ENCODE measurements around the gene PSME3.
"Not testable (repeated sequence)": the region's sequence is repeated elsewhere in the genome, so short reads cannot be mapped to it uniquely, and the experiment has no call there.

Gene PSME3

DNA sequence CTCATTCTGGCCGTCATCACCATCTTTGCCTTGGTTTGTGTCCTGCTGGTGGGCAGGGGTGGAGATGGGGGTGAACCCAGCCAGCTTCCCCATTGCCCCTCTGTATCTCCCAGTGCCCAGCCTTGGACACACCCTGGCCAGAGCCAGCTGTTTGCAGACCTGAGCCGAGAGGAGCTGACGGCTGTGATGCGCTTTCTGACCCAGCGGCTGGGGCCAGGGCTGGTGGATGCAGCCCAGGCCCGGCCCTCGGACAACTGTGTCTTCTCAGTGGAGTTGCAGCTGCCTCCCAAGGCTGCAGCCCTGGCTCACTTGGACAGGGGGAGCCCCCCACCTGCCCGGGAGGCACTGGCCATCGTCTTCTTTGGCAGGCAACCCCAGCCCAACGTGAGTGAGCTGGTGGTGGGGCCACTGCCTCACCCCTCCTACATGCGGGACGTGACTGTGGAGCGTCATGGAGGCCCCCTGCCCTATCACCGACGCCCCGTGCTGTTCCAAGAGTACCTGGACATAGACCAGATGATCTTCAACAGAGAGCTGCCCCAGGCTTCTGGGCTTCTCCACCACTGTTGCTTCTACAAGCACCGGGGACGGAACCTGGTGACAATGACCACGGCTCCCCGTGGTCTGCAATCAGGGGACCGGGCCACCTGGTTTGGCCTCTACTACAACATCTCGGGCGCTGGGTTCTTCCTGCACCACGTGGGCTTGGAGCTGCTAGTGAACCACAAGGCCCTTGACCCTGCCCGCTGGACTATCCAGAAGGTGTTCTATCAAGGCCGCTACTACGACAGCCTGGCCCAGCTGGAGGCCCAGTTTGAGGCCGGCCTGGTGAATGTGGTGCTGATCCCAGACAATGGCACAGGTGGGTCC is 18.4 kb downstream of the PSME3 start:
- not testable (repeated sequence) for DNase-seq

DNA sequence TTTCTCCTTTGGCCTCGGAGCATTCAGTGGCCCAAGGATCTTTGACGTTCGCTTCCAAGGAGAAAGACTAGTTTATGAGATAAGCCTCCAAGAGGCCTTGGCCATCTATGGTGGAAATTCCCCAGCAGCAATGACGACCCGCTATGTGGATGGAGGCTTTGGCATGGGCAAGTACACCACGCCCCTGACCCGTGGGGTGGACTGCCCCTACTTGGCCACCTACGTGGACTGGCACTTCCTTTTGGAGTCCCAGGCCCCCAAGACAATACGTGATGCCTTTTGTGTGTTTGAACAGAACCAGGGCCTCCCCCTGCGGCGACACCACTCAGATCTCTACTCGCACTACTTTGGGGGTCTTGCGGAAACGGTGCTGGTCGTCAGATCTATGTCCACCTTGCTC is 19.2 kb downstream of the PSME3 start:
- DNase-seq: no peak

DNA sequence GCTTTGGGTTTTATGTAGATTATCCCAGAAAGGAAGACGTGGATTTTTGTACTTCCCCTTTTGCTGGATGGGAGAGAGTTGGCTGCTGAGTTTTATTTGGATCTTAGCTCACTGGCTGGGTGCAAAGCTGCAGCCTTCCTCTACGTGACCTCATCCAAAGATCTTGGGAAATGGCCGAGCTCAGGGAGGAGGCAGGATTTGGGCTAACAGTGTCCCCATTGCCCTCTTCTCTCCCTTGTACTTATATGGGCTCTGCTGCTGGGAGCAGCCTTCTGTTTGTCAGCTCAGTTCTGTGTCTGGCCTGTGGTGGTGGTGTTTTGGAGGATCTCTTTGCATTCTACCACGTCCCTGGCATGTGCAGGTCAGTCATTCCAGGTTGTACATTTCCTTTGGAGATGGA is 19.8 kb downstream of the PSME3 start:
- no peak for DNase-seq

DNA sequence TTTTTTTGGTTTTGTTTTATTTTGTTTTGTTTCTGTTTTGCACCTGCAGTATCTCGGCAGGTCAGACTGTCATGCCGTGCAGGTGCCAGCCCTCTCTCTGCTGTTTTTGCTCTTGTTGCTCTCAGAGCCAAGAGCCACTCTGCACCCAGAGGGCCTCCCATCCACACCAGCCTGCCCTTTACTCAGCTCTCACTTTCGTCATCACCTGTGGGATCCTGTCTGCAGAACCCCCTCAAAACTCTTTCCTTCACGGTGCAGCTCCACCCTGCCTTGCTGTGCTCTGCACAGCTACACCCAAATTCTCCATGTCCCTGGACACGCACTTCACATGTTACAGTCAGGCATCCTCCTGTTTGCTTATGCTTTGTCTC is 20.4 kb downstream of the PSME3 start:
- no peak for DNase-seq

DNA sequence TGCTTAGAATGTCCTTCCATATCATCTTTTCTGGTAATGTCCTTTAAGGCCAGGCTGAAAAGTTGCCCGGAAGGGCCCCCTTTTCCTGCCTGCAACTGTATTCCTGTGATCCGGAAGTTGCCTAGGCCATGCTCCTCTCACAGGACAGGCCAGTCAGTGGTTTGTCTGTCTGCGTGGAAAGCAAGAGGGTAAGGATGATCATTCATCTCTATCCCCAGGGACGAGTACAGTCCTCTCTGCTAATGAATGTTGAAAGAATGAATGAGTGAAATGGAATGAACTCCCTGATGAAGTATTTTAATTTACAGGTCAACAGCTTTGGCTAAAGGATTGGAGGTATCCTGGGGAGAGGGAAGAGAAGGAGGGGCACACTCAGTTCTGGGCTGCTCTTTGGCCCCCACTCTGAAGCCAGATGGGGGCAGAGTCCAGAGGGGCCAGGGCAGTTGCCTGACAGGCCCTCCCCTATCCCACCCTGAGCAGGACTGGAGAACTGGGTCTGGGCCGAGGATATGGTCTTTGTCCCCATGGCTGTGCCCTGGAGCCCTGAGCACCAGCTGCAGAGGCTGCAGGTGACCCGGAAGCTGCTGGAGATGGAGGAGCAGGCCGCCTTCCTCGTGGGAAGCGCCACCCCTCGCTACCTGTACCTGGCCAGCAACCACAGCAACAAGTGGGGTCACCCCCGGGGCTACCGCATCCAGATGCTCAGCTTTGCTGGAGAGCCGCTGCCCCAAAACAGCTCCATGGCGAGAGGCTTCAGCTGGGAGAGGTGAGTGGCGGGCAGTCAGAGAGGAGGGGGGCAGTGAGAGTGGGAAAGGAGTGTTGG is 21.0 kb downstream of the PSME3 start:
- no peak for DNase-seq

DNA sequence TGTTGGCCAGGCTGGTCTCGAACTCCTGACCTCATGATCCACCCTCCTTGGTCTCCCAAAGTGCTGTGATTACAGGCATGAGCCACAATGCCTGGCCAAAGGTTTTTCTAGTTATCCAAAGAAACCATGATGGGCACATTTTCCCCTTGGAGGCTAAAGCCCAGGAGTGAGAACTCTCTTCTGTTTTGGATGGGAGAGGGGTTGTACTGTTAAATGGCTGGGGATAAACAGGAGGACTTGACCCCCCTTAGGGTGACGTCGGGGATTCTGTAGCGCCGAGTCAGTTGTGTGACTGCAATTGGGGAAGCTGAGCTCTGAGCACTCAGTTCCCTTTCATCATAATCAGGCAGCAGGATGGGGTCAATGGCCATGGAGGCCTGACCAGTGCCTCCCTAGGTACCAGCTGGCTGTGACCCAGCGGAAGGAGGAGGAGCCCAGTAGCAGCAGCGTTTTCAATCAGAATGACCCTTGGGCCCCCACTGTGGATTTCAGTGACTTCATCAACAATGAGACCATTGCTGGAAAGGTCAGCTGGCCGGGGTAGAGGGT is 21.9 kb downstream of the PSME3 start:
- no peak for DNase-seq

DNA sequence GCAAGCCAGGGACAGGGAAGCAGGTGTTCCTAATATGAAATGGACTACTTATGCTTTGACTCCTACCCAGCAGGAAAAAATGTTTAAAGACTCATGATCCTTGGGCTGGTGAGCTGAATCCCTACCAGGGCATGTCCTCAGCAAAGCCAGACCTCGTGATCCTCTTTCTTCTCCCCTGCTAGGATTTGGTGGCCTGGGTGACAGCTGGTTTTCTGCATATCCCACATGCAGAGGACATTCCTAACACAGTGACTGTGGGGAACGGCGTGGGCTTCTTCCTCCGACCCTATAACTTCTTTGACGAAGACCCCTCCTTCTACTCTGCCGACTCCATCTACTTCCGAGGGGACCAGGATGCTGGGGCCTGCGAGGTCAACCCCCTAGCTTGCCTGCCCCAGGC is 22.9 kb downstream of the PSME3 start:
- not testable (repeated sequence) for DNase-seq

DNA sequence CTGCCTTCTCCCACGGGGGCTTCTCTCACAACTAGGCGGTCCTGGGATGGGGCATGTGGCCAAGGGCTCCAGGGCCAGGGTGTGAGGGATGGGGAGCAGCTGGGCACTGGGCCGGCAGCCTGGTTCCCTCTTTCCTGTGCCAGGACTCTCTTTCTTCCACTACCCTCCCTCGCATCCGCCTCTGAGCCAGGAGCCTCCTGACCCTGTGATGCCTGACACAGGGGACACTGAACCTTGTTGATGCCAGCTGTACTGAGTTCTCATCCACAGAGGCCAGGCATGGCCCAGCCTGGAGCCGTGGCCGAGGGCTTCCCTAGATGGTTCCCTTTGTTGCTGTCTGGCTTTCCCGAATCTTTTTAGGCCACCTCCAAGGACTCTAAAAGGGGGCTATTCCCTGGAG is 23.3 kb downstream of the PSME3 start:
- DNase-seq: not testable (repeated sequence)

DNA sequence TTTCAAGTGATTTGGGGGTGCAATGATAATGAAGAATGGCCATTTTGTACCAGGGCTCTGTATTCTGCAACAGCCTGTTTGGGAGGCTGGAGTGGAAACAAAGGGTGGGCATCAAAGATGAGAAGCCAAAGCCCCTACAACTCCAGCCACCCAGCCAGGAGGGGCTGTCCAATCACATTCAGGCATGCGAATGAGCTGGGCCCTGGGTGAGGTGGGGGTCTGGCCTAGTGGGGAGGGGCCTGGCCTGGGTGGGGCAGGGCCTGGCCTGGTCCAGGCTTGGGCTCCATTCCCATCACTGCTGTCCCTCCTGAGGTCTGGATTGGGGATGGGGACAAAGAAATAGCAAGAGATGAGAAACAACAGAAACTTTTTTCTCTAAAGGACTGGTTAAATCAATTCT is 24.2 kb downstream of the PSME3 start:
- no peak for DNase-seq

DNA sequence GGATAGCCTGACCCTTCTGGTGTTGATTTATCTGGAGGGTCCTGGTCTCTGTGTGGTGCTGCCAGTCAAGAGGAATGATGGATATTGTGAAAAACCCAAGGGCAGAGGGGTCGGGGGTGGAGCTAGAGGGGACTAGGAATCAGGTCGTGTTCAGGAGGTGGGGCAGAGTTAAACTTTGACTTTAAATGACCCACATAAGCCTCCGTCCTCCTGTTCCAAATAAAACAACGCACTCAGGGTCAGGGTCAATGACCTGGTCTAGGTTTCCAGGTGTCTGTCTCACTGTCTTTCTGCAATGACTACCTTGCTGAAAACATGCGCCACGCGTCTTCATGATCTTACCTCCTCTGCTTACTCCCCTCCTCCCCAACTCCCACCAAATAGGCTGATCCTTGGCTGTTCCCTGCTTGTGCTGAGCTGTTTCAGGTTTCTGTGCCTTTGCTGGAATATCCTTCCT is 32.5 kb downstream of the PSME3 start:
- DNase-seq: no peak

DNA sequence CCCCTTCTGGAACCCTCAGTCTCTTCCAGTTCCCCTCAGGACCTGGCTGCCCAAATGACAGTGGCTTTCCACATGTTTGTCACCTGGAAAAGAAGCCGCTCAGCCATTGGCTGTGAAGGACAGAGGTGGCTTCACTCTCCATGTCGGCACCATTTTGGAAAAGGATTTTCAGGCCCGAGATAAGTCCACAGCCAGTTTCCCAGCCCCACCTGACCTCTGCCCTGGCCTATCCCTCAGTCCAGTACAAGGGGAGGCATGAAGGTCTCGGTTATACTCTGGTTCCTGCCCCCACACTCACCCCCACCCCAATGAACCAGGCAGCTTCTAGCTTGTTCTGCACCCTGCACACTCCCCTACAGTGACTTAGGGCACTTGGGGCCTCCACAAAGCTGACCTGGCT is 33.0 kb downstream of the PSME3 start:
- DNase-seq: no peak

DNA sequence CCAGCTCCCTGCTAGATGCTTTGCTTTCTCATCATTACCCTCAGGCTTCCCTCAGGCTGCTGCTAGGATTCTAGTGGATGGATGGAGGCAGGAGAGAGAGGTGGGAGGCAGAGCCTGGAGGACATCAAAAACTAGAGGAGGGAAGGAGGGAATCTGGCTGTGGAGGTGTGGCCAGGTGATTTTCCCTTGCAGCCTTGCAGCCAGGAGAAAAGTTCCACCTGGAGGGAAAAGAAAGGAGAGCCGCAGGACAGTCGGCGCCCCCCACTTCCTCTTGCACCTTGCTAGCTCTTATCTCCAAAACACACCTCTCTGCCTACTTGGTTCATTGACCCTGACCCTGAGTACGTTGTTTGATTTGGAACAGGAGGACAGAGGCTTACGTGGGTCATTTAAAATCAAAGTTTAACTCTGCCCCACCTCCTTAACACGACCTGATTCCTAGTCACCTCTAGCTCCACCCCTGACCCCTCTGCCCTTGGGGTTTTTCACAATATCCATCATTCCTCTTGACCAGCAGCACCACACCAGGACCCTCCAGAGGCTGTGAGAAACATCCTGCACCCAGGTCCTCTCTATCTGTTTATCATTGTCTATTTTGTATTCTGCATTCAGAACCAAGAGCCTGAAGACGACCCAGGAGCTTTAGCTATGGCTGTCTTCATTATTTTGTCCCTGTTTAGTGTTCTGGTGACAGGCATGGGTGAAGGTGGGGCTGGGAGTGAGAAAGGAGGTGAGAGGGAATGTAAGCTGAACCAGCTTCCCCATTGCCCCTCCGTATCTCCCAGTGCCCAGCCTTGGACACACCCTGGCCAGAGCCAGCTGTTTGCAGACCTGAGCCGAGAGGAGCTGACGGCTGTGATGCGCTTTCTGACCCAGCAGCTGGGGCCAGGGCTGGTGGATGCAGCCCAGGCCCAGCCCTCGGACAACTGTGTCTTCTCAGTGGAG is 33.7 kb downstream of the PSME3 start:
- no peak for DNase-seq

DNA sequence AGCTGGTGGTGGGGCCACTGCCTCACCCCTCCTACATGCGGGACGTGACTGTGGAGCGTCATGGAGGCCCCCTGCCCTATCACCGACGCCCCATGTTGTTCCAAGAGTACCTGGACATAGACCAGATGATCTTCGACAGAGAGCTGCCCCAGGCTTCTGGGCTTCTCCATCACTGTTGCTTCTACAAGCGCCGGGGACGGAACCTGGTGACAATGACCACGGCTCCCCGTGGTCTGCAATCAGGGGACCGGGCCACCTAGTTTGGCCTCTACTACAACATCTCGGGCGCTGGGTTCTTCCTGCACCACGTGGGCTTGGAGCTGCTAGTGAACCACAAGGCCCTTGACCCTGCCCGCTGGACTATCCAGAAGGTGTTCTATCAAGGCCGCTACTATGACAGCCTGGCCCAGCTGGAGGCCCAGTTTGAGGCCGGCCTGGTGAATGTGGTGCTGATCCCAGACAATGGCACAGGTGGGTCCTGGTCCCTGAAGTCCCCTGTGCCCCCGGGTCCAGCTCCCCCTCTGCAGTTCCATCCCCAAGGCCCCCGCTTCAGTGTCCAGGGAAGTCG is 34.6 kb downstream of the PSME3 start:
- DNase-seq: not testable (repeated sequence)

DNA sequence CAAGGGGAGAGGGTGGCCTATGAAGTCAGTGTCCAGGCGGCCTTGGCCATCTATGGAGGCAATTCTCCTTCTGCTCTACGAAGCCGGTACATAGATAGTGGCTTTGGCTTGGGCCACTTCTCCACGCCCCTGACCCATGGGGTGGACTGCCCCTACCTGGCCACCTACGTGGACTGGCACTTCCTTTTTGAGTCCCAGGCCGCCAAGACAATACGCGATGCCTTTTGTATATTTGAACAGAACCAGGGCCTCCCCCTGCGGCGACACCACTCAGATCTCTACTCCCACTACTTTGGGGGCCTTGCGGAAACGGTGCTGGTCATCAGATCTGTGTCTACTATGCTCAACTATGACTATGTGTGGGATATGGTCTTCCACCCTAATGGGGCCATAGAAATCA is 35.1 kb downstream of the PSME3 start:
- no peak for DNase-seq

DNA sequence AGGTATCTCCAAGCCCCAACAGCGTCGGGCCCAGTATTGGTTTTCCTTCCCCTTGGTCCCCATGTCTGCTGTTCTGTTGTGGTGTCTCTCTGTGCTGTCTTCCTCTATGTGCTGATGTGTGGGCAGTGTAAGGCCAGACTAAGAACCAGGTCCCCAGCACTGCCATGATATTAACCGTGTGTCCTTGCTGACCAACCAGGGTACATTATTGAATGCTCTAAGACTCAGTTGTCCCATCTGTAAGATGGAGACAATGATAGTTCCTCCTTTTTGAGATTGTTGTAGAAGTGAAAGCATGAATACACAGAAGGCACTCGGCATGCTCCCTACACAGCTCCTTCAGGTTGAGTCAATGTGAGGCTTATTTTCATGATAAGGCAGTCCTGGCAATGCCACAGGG is 38.5 kb downstream of the PSME3 start:
- DNase-seq: no peak

DNA sequence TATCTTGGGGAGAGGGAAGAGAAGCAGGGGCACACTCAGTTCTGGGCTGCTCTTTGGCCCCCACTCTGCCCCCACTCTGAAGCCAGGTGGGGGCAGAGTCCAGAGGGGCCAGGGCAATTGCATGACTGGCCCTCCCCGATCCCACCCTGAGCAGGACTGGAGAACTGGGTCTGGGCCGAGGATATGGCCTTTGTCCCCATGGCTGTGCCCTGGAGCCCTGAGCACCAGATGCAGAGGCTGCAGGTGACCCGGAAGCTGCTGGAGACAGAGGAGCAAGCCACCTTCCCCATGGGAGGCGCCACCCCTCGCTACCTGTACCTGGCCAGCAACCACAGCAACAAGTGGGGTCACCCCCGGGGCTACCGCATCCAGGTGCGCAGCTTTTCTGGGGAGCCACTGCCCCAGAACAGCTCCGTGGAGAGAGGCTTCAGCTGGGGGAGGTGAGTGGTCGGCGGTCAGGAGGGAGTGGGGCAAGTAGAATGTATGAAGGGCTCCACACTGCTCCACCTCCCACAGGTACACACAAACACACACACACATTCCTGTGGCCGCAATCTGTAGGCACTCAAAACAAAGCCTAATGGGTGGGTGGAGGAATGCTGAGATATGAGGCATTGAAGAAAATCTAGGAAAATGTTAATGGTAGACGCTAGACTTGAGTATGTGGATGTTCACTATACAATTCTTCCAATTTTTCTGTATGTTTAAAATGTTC is 39.2 kb downstream of the PSME3 start:
- no peak for DNase-seq

DNA sequence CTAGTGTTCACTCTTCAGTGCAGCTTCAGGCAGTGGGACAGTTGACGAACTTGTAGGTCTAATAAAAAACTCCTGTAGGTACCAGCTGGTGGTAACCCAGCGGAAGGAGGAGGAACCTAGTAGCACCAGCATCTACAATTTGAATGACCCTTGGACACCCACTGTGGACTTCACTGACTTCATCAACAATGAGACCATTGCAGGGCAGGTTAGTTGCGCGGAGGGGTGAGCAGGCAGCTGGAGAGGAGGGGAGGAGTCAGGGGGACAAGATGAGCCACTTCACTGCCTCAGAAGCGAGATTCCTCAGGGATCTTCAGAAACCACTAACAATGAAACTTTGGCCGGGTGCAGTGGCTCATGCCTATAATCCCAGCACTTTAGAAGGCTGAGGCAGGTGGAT is 40.1 kb downstream of the PSME3 start:
- DNase-seq: no peak

DNA sequence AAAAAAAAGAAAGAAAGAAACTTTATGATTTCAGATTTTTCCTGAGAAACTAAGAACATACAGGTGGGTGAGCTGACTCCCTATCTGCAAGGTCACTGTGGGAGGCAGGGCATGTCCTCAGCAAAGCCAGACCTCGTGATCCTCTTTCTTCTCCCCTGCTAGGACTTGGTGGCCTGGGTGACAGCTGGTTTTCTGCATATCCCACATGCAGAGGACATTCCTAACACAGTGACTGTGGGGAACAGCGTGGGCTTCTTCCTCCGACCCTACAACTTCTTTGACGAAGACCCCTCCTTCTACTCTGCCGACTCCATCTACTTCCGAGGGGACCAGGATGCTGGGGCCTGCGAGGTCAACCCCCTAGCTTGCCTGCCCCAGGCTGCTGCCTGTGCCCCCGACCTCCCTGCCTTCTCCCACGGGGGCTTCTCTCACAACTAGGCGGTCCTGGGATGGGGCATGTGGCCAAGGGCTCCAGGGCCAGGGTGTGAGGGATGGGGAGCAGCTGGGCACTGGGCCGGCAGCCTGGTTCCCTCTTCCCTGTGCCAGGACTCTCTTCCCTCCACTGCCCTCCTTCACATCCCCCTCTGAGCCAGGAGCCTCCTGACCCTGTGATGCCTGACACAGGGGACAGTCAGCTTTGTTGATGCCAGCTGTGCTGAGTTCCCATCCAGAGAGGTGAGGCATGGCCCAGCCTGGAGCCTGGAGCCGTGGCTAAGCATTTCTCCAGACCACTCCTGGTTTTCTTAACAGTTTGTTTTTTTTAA is 40.9 kb downstream of the PSME3 start:
- not testable (repeated sequence) for DNase-seq

DNA sequence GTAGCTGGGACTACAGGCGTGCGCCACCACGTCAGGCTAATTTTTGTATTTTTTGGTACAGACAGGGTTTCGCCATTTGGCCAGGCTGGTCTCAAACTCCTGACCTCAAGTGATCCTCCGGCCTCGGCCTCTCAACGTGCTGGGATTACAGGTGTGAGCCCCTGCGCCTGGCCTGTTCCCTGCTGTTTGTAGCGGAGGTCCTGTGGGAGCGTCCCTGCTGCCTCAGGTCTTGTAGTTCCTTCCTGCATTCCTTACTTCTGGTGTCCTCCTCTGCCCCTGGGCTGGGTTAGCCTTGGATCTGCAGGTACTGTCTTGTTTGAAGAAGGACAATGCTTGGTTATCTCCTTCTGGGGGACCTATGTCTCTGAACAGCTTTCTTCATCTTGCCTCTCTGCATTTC is 43.8 kb downstream of the PSME3 start:
- no peak for DNase-seq

DNA sequence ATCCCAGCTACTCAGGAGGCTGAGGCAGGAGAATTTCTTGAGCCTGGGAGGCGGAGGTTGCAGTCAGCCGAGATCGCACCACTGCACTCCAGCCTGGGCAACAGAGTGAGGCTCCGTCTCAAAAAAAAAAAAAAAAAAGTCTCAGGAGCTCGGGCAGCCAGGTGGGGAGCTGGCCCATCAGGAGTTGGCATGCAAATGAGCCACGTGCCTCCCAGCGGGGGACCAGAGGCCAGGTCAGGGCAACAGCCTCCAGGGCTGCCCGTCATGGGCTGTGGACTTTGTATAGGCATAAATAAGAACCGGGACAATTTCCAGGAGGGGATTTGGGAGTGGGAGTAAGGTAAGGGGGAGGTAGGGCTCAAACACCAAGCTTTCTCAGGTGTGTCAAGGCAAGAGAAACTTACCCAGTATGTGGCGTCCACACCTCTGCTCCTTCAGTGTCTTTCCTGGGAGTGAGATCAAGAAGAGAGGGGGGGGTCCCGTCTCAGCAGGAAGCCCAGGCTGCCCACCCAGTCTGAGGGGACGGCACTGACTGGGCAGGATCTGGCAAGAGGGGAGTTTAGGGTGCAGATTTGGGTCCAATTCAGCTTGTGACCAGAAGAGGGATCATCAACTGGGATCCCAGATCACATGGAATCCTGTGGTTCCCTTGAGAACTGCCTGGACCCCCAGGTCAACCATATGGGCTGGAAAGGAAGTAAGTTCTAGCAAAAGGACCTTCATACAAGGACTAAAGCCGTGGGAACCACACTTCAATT is 45.1 kb downstream of the PSME3 start:
- no peak for DNase-seq

Data from NCI-H2029 treated with DMSO at 0.1 percent for 48 hours (cell line).